ENCODE measurements around the gene BIN2.
"Not testable (repeated sequence)": the region's sequence is repeated elsewhere in the genome, so short reads cannot be mapped to it uniquely, and the experiment has no call there.

BIN2 gene

GRCh38 chr12:51262758-51263177 is 61.2 kb downstream of the BIN2 start:
- ChIA-PET POLR2A (interaction anchor here (0.7 kb wide), 1 partner anchor 91 kb away, joined by 3 read pairs; no protein-coding TSS in a partner anchor), CTCF (interaction anchor here (0.6 to 1.2 kb wide), 2 partner anchors 68 to 87 kb away, joined by 3 read pairs; no protein-coding TSS in a partner anchor)
- no peak for DNase-seq (ENCODE audit: extremely low spot score)
- TF ChIP-seq FOXK2 (IDR thresholded peaks at IDR 0.05), result no peak
- no peak for TF ChIP-seq LEF1 (IDR thresholded peaks at IDR 0.05; ENCODE audit: borderline replicate concordance)
- TF ChIP-seq PKNOX1 (IDR thresholded peaks at IDR 0.05), result no peak
- TF ChIP-seq HDGF (IDR thresholded peaks at IDR 0.05; ENCODE audit: borderline replicate concordance), result no peak
- no peak for TF ChIP-seq ARNT (IDR thresholded peaks at IDR 0.05)
- no peak for TF ChIP-seq SP1 (IDR thresholded peaks at IDR 0.05)
- TF ChIP-seq NFRKB (IDR thresholded peaks at IDR 0.05), result no peak
- TF ChIP-seq SUZ12 (IDR thresholded peaks at IDR 0.05), result no peak
- no peak for TF ChIP-seq CTBP1 (IDR thresholded peaks at IDR 0.05; ENCODE audit: borderline replicate concordance)
- no peak for TF ChIP-seq TARDBP (IDR thresholded peaks at IDR 0.05)

GRCh38 chr12:51259600-51259999 is 64.4 kb downstream of the BIN2 start:
- not testable (repeated sequence) for DNase-seq (ENCODE audit: extremely low spot score)
- ChIA-PET POLR2A (interaction anchor here (0.6 kb wide), 1 partner anchor 42 kb away, joined by 3 read pairs; no protein-coding TSS in a partner anchor), CTCF (interaction anchor here (0.6 kb wide), 1 partner anchor 419 kb away, joined by 3 read pairs; no protein-coding TSS in a partner anchor)

- TF ChIP-seq SP1 (IDR thresholded peaks at IDR 0.05) (no peak), CTBP1 (IDR thresholded peaks at IDR 0.05; ENCODE audit: borderline replicate concordance) (no peak), FOXK2 (IDR thresholded peaks at IDR 0.05) (no peak), L3MBTL2 (conservative IDR thresholded peaks at IDR 0.05) (no peak), NFRKB (IDR thresholded peaks at IDR 0.05) (no peak), ELF4 (IDR thresholded peaks at IDR 0.05) (no peak), FOXA1 (IDR thresholded peaks at IDR 0.05) (no peak)
- CTCF ChIA-PET, result interaction anchor here (0.6 kb wide), 2 partner anchors 12 to 203 kb away, joined by 3 to 4 read pairs; no protein-coding TSS in a partner anchor
- POLR2A ChIA-PET, result no interaction called here
- DNase-seq (ENCODE audit: extremely low spot score), result no peak
Observed at GRCh38 chr12:51254536-51254935, 69.4 kb downstream of the BIN2 start.

- no peak for DNase-seq (ENCODE audit: extremely low spot score)
- no peak for TF ChIP-seq CTBP1 (IDR thresholded peaks at IDR 0.05; ENCODE audit: borderline replicate concordance)
- TF ChIP-seq FOXM1 (IDR thresholded peaks at IDR 0.05; ENCODE audit: borderline replicate concordance), result no peak
- no peak for TF ChIP-seq ARNT (IDR thresholded peaks at IDR 0.05)
- no peak for TF ChIP-seq SUZ12 (IDR thresholded peaks at IDR 0.05)
- TF ChIP-seq PKNOX1 (IDR thresholded peaks at IDR 0.05), result no peak
- TF ChIP-seq SP1 (IDR thresholded peaks at IDR 0.05), result no peak
- TF ChIP-seq L3MBTL2 (conservative IDR thresholded peaks at IDR 0.05), result no peak
- TF ChIP-seq HDGF (IDR thresholded peaks at IDR 0.05; ENCODE audit: borderline replicate concordance), result no peak
- TF ChIP-seq ELF4 (IDR thresholded peaks at IDR 0.05), result no peak
- TF ChIP-seq TARDBP (IDR thresholded peaks at IDR 0.05), result no peak
- TF ChIP-seq LEF1 (IDR thresholded peaks at IDR 0.05; ENCODE audit: borderline replicate concordance), result no peak
- no peak for TF ChIP-seq FOXK2 (IDR thresholded peaks at IDR 0.05)
- TF ChIP-seq FOXA1 (IDR thresholded peaks at IDR 0.05), result no peak
- POLR2A ChIA-PET, result interaction anchor here (0.8 to 1.1 kb wide), 2 partner anchors 81 to 171 kb away, joined by 3 to 4 read pairs; no protein-coding TSS in a partner anchor
- CTCF ChIA-PET, result interaction anchor here (0.5 to 0.7 kb wide), 5 partner anchors 15 to 198 kb away, joined by 3 to 7 read pairs (median 4); partner anchors contain the start of gene DAZAP2
Observed at GRCh38 chr12:51253276-51253675, 70.7 kb downstream of the BIN2 start.

GRCh38 chr12:51247523-51248206 is 76.3 kb downstream of the BIN2 start:
- CTCF ChIA-PET, result no interaction called here
- DNase-seq (ENCODE audit: extremely low spot score), result no peak
- POLR2A ChIA-PET, result no interaction called here
- no peak for TF ChIP-seq TARDBP (IDR thresholded peaks at IDR 0.05)
- no peak for TF ChIP-seq BHLHE40 (IDR thresholded peaks at IDR 0.05; ENCODE audit: borderline replicate concordance)
- no peak for TF ChIP-seq SP1 (IDR thresholded peaks at IDR 0.05)
- TF ChIP-seq NFRKB (IDR thresholded peaks at IDR 0.05), result no peak
- TF ChIP-seq HDGF (IDR thresholded peaks at IDR 0.05; ENCODE audit: borderline replicate concordance), result no peak

GRCh38 chr12:51246254-51246853 is 77.6 kb downstream of the BIN2 start:
- TF ChIP-seq ARNT (IDR thresholded peaks at IDR 0.05) (no peak), CTBP1 (IDR thresholded peaks at IDR 0.05; ENCODE audit: borderline replicate concordance) (no peak), SUZ12 (IDR thresholded peaks at IDR 0.05) (no peak), PKNOX1 (IDR thresholded peaks at IDR 0.05) (no peak), FOXK2 (IDR thresholded peaks at IDR 0.05) (no peak), L3MBTL2 (conservative IDR thresholded peaks at IDR 0.05) (no peak), FOXA1 (IDR thresholded peaks at IDR 0.05) (no peak), BHLHE40 (IDR thresholded peaks at IDR 0.05; ENCODE audit: borderline replicate concordance) (no peak), NFRKB (IDR thresholded peaks at IDR 0.05) (no peak), SP1 (IDR thresholded peaks at IDR 0.05) (no peak), LEF1 (IDR thresholded peaks at IDR 0.05; ENCODE audit: borderline replicate concordance) (no peak), ZNF384 (IDR thresholded peaks at IDR 0.05) (no peak), ELF4 (IDR thresholded peaks at IDR 0.05) (no peak), TARDBP (IDR thresholded peaks at IDR 0.05) (no peak)
- DNase-seq (ENCODE audit: extremely low spot score), result no peak
- ChIA-PET CTCF (no interaction called here), POLR2A (no interaction called here)
